HepG2 (cell line): ENCODE measurements around the gene PIK3CD. TPM values are rescaled to one million over a fixed set of nuclear protein-coding genes. Genes with fewer than 3 reads are reported as not detected.

Experiments
- ATAC-seq: fragments of 200-7000 bp; cut with Tn5 transposase; 3 replicates; pipeline ENCODE4 v1.9.1; 2020; ENCODE audit warnings: mild to moderate bottlenecking, moderate library complexity
- BruUV-seq: library from RNA; stranded (reverse); fragments of 400-500 nt; replicated peaks from 2 replicates; lab custom pipeline; 2021; lab: Mats Ljungman, UMichigan
- CTCF ChIA-PET: fragments of 300-600 bp; formaldehyde crosslinking; extraction: SDS; loops from one replicate; lab custom pipeline; 2021; ENCODE audit warnings: low total read pairs, inconsistent platforms, low intra/inter-chr PET ratio; lab: Yijun Ruan, JAX
- POLR2A ChIA-PET: fragments of 350-600 bp; sonication (Branson Sonifier 250); formaldehyde crosslinking; loops from one replicate; lab custom pipeline; 2020; ENCODE audit warnings: antibody characterized with exemption, inconsistent platforms; lab: Yijun Ruan, JAX
- DNase-seq: peaks from one replicate; pipeline ENCODE4 v3.0.0-alpha.2; 2015; ENCODE audit warnings: low spot score
- FAIRE-seq: peaks from 3 replicates; lab custom pipeline; 2011; peaks lifted over from hg19 to GRCh38; lab: Jason Lieb, UNC
- H2AFZ ChIP-seq: one replicate; pipeline ENCODE4 v1.6.1; 2011; ENCODE audit warnings: low read length, inconsistent platforms
- H3K27ac ChIP-seq: fragments of 300-600 bp; 3 replicates; pipeline ENCODE4 v1.8.0; 2011; ENCODE audit warnings: mixed run types, mild to moderate bottlenecking, mixed read lengths, low read length, inconsistent platforms; ENCODE audit not compliant: insufficient read depth; ENCODE audit errors: extremely low read length
- H3K27me3 ChIP-seq, 2 experiments: fragments of 200-600 bp in 1 of 2; 2 replicates in 1 of 2; 3 replicates in 1 of 2; pipeline versions ENCODE4 v1.6.0 to v1.8.0; 2011; ENCODE audit warnings: low read length in 2 of 2, mild to moderate bottlenecking in 2 of 2, moderate library complexity in 2 of 2, inconsistent platforms in 1 of 2; ENCODE audit not compliant: insufficient read depth in 2 of 2, control insufficient read depth in 1 of 2
- H3K36me3 ChIP-seq, 2 experiments: fragments of 200-600 bp in 1 of 2; replicated peaks in 1 of 2; 2 replicates in 1 of 2; 3 replicates in 1 of 2; pipeline versions ENCODE4 v1.5.1 to v1.8.0; 2011; ENCODE audit warnings: low read length in 2 of 2, inconsistent platforms in 1 of 2; ENCODE audit not compliant: insufficient read depth in 2 of 2, control insufficient read depth in 1 of 2
- H3K4me1 ChIP-seq: 2 replicates; pipeline ENCODE4 v1.5.1; 2012; ENCODE audit warnings: low read length, inconsistent platforms; ENCODE audit not compliant: insufficient read depth
- H3K4me2 ChIP-seq: 2 replicates; pipeline ENCODE4 v1.6.0; 2011; ENCODE audit warnings: low read depth, low read length, inconsistent platforms
- H3K4me3 ChIP-seq, 3 experiments: fragments of 200-600 bp in 1 of 3; sonication (generic), shearing (Covaris generic) in 1 of 3; replicated peaks in 1 of 3; 2 replicates each; pipeline ENCODE4 v1.5.1; 2011 to 2016; ENCODE audit warnings: low read length in 3 of 3, inconsistent platforms in 2 of 3, low read depth in 2 of 3, mild to moderate bottlenecking in 2 of 3, control low read depth in 1 of 3, mixed read lengths in 1 of 3; ENCODE audit not compliant: insufficient read depth in 1 of 3
- H3K79me2 ChIP-seq: one replicate; pipeline ENCODE4 v1.6.1; 2011; ENCODE audit warnings: low read length, inconsistent platforms; ENCODE audit not compliant: insufficient read depth
- H3K9ac ChIP-seq: 2 replicates; pipeline ENCODE4 v1.6.0; 2011; ENCODE audit warnings: mild to moderate bottlenecking, low read depth, low read length, inconsistent platforms; ENCODE audit not compliant: insufficient read depth
- H3K9me3 ChIP-seq: 2 replicates; pipeline ENCODE4 v1.5.1; 2012; ENCODE audit warnings: mild to moderate bottlenecking, low read length
- H4K20me1 ChIP-seq: 2 replicates; pipeline ENCODE4 v1.6.0; 2011; ENCODE audit warnings: inconsistent platforms, mild to moderate bottlenecking, low read length, moderate library complexity; ENCODE audit not compliant: insufficient read depth
- CHCHD3 ChIP-seq: sonication (generic); formaldehyde crosslinking; IDR thresholded peaks from 2 replicates; pipeline ENCODE4 v1.8.0; 2022; ENCODE audit warnings: mild to moderate bottlenecking, missing genetic modification reagents, moderate library complexity
- DNMT3B ChIP-seq: conservative IDR thresholded peaks from 2 replicates; pipeline ENCODE4 v1.6.1; 2016; ENCODE audit warnings: missing biosample characterization, control low read depth
- FOXA3 ChIP-seq: IDR thresholded peaks from 2 replicates; pipeline ENCODE4 v1.6.1; 2016; ENCODE audit warnings: missing genetic modification reagents, missing compliant biosample characterization
- HHEX ChIP-seq: IDR thresholded peaks from 2 replicates; pipeline ENCODE4 v1.6.1; 2016; ENCODE audit warnings: control low read depth
- HNRNPLL ChIP-seq: fragments of 200-400 bp; formaldehyde crosslinking; IDR thresholded peaks from 2 replicates; pipeline ENCODE4 v1.6.1; 2017; ENCODE audit warnings: mild to moderate bottlenecking, low read depth, low read length; ENCODE audit not compliant: poor library complexity, severe bottlenecking
- REXO4 ChIP-seq: sonication (generic); formaldehyde crosslinking; IDR thresholded peaks from 2 replicates; pipeline ENCODE4 v1.8.0; 2022; ENCODE audit warnings: missing genetic modification reagents, mild to moderate bottlenecking, borderline replicate concordance
- SNAPC2 ChIP-seq: sonication (generic); formaldehyde crosslinking; IDR thresholded peaks from 2 replicates; pipeline ENCODE4 v1.8.1; 2022; ENCODE audit warnings: mild to moderate bottlenecking, missing genetic modification reagents
- SOX6 ChIP-seq, 2 experiments: fragments of 450-650 bp in 1 of 2; sonication (generic) in 1 of 2; formaldehyde crosslinking in 1 of 2; IDR thresholded peaks; 2 replicates each; pipeline versions ENCODE4 v1.4.0 to v1.6.1; 2017 to 2020; ENCODE audit warnings: antibody characterized with exemption in 1 of 2, mild to moderate bottlenecking in 1 of 2, missing genetic modification reagents in 1 of 2
- SPEN ChIP-seq: sonication (generic); formaldehyde crosslinking; IDR thresholded peaks from 2 replicates; pipeline ENCODE4 v1.5.1; 2020; ENCODE audit warnings: low read depth, mild to moderate bottlenecking, missing genetic modification reagents
- ZGPAT ChIP-seq: IDR thresholded peaks from 2 replicates; pipeline ENCODE4 v1.6.1; 2016; ENCODE audit warnings: mild to moderate bottlenecking
- ZIK1 ChIP-seq: sonication (generic); formaldehyde crosslinking; IDR thresholded peaks from 2 replicates; pipeline ENCODE4 v1.5.0; 2020; ENCODE audit warnings: mild to moderate bottlenecking, low read depth, missing genetic modification reagents, borderline replicate concordance
- ZNF282 ChIP-seq: fragments of 450-650 bp; IDR thresholded peaks from 2 replicates; pipeline ENCODE4 v1.6.1; 2018; ENCODE audit not compliant: partially characterized antibody
- ZNF33A ChIP-seq: sonication (generic); formaldehyde crosslinking; IDR thresholded peaks from 2 replicates; pipeline ENCODE4 v1.5.1; 2020; ENCODE audit warnings: missing genetic modification reagents, mild to moderate bottlenecking, moderate library complexity, borderline replicate concordance
- ZNF761 ChIP-seq: sonication (generic); formaldehyde crosslinking; conservative IDR thresholded peaks from 2 replicates; pipeline ENCODE4 v1.4.0; 2020; ENCODE audit warnings: mild to moderate bottlenecking, missing genetic modification reagents
- ZNF841 ChIP-seq: sonication (generic); formaldehyde crosslinking; IDR thresholded peaks from 2 replicates; pipeline ENCODE4 v1.8.1; 2023; ENCODE audit warnings: missing genetic modification reagents, borderline replicate concordance
- WGBS: methylation state at CpG from one replicate; pipeline ENCODE4 v1.1.6; 2017; ENCODE audit warnings: low lambda C conversion rate; 5-methylcytosine and 5-hydroxymethylcytosine counted together
- in situ Hi-C: cut with HindIII; loops from 2 replicates; pipeline ENCODE4 v1.10.0; 2017; ENCODE audit warnings: low pct_unique_long_range_greater_than_20kb; ENCODE audit not compliant: extremely low pct_ligation_motif_present
- intact Hi-C: fragments of 100-400 bp; cut with micrococcal nuclease; formaldehyde crosslinking; loops from one replicate; pipeline ENCODE4 v1.10.0; 2022; ENCODE audit not compliant: unreplicated experiment
- polyA plus RNA-seq, 8 experiments: library from polyadenylated mRNA; depleted of rRNA in 3 of 8; stranded (reverse) in 7 of 8; unstranded in 1 of 8; fragments of >200 nt; fragmentation: Illumina TruSeq in 4 of 8; extraction: Trizol in 4 of 8; gene quantifications; 2 replicates each; pipeline versions ENCODE4 v1.2.1 to v1.2.3, GENCODE V29; 2011 to 2016; ENCODE audit warnings: low read depth in 4 of 8, missing spikeins in 1 of 8, mixed read lengths in 1 of 8; ENCODE audit not compliant: insufficient read depth in 1 of 8
- total RNA-seq, 5 experiments: library from RNA; depleted of rRNA; stranded (reverse); fragments of >200 nt; fragmentation: Illumina TruSeq; extraction: Trizol; gene quantifications; 2 replicates each; pipeline ENCODE4 v1.2.3, GENCODE V29; 2016; ENCODE audit warnings: low read depth in 1 of 5
- TF ChIP-seq, protein P1 (sequence below): IDR thresholded peaks from 2 replicates; pipeline ENCODE4 v1.6.1; 2018; ENCODE audit warnings: missing genetic modification reagents
- TF ChIP-seq, protein P2 (sequence below): sonication (generic); formaldehyde crosslinking; IDR thresholded peaks from 2 replicates; pipeline ENCODE4 v1.5.0; 2020; ENCODE audit warnings: mild to moderate bottlenecking, missing genetic modification reagents, moderate library complexity

PIK3CD gene
- total and polyA plus RNA-seq, 2 of the 13 experiments (the other 11 are each of a cell fraction or from before 2014, with no cell fraction given): 7.1 to 10.0 TPM

DNA sequence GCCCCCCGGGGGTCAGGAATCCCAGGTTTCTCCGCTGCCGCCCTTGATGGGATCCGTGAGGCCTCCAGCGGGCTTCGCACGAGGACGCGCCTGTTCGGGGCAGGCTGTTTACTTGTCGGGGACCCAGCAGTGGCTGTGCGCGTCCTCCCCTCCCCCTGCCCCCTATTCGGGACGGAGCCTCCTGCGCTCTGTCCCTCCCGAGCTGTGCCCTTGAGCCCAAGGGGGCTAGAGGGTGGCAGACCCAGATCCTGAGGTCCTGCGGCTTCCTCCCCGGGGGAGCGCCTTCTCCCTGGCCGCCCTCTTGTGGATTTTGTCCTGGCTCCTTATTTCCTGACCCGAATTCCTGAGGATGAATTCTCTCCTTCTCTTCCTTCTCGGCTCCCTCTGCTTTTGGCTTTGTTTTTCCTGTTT lies 38.4 kb downstream of the PIK3CD start:
- in situ Hi-C loops: no loop called here
- TSS peak; percentile 45 for BruUV-seq
- no peak for DNase-seq
- Histone ChIP-seq H3K9ac (peak overlapping the region; percentile 52; the same call in 1 of the 2 replicates), H3K27me3 (peaks cover 0 to 18% of the 10 kb centered on the region in 2 experiments; a peak in 1 of 5 replicates), H2AFZ (no peak overlapping the region), H4K20me1 (no peaks in the 10 kb centered on the region), H3K9me3 (no peaks in the 10 kb centered on the region), H3K79me2 (no peaks in the 10 kb centered on the region), H3K4me1 (peaks cover 39% of the 10 kb centered on the region), H3K4me3 (peak overlapping the region; percentile 32 to 72 (median 64)), H3K4me2 (peak overlapping the region; percentile 76), H3K36me3 (no peaks in the 10 kb centered on the region), H3K27ac (no peak overlapping the region)
- POLR2A ChIA-PET: interaction anchor here (4.1 kb wide), 1 partner anchor 27 kb away, joined by 35 read pairs; no protein-coding TSS in a partner anchor
- intact Hi-C loops: no loop called here
- peak; percentile 16 for ATAC-seq
- no peak for FAIRE-seq
- CTCF ChIA-PET: interaction anchor here (1.9 kb wide), 1 partner anchor 63 kb away, joined by 5 read pairs; no protein-coding TSS in a partner anchor
- whole genome bisulfite sequencing: 18% methylated on average over 6 of the region's 23 CpGs
- TF ChIP-seq ZIK1 (CRISPR knock-in tag) (no peak), SNAPC2 (no peak), FOXA3 (peak; percentile 53), SOX6 (IDR thresholded peaks at IDR 0.05) (no peak), SOX6 (CRISPR knock-in tag; IDR thresholded peaks at IDR 0.05) (no peak), ZGPAT (CRISPR knock-in tag) (0 out of 2 replicates have a peak, but pooled peaks have one; percentile 9), ZNF282 (no peak), CHCHD3 (CRISPR knock-in tag) (no peak), ZNF33A (CRISPR knock-in tag) (no peak), HNRNPLL (peak; percentile 33), DNMT3B (0 out of 2 replicates have a peak, but pooled peaks have one; percentile 62), SPEN (CRISPR knock-in tag) (peak; percentile 36; the same call in 1 of the 2 replicates), ZNF761 (CRISPR knock-in tag) (no peak), REXO4 (no peak), HHEX (CRISPR knock-in tag) (no peak), ZNF841 (CRISPR knock-in tag) (no peak)
- TF ChIP-seq, protein P1, sequence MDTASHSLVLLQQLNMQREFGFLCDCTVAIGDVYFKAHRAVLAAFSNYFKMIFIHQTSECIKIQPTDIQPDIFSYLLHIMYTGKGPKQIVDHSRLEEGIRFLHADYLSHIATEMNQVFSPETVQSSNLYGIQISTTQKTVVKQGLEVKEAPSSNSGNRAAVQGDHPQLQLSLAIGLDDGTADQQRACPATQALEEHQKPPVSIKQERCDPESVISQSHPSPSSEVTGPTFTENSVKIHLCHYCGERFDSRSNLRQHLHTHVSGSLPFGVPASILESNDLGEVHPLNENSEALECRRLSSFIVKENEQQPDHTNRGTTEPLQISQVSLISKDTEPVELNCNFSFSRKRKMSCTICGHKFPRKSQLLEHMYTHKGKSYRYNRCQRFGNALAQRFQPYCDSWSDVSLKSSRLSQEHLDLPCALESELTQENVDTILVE (CRISPR knock-in tag): no peak
- TF ChIP-seq, protein P2, sequence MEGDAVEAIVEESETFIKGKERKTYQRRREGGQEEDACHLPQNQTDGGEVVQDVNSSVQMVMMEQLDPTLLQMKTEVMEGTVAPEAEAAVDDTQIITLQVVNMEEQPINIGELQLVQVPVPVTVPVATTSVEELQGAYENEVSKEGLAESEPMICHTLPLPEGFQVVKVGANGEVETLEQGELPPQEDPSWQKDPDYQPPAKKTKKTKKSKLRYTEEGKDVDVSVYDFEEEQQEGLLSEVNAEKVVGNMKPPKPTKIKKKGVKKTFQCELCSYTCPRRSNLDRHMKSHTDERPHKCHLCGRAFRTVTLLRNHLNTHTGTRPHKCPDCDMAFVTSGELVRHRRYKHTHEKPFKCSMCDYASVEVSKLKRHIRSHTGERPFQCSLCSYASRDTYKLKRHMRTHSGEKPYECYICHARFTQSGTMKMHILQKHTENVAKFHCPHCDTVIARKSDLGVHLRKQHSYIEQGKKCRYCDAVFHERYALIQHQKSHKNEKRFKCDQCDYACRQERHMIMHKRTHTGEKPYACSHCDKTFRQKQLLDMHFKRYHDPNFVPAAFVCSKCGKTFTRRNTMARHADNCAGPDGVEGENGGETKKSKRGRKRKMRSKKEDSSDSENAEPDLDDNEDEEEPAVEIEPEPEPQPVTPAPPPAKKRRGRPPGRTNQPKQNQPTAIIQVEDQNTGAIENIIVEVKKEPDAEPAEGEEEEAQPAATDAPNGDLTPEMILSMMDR (CRISPR knock-in tag): 0 out of 2 replicates have a peak, but pooled peaks have one; percentile 28
